ENCODE data around the gene NRXN3.

The NRXN3 gene

DNA sequence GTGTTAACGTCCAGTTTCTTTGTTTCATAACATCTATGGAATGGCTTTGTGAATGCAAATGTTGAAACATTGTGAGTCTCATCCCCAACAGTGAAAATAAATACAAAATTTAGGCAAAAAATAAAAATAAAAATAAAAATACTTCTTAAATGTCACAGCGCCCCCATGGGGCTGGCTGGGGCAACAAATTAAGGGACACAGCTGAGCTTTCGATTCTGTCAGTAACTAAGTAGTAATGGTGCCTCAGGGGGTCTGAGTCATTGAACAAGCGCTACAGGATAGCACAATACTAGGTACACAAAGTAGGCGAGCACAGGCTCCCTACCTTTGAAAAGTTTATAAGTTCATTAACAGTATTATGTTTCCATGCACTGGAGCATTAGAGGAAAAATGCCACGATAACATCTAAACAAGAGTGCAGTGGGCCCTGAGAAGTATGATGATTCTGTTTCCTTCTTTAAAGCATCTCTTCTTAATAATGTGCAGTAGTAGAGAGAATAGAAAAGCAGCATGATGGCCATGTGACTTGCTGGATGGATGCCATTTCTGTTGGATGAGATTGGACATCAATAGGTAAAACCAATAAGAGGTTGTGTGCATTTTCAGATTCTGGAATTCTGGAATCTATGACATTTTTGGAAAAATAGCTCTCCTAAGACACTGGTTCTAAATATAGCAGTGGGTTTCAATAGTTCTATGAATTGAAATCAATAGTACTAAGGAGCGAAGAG, 1374.0 kb downstream of the NRXN3 start:
- DNase-seq (ENCODE audit: low read depth): no peak

GRCh38 chr14:79544698-79545070, 1374.5 kb downstream of the NRXN3 start:
- DNase-seq (ENCODE audit: low read depth): no peak

DNA sequence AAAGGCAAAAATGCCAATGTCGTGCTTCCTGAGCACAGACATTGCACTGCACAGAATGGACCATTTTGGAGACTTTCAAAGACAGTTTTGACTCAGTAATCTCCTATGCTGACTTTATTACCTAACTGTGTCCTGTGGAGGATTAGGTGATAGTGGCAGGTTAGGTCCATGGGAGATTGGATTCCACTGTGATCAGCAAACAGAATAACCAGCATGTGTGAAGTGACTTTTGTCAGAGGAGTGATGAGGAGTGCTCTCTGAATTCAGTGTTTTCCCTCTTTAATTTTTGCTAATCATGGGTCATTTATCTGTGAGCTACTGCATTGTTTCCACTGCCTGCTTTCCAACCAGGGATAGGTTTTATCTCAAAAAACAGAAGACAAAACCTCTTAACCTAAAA, 1378.7 kb downstream of the NRXN3 start:
- DNase-seq (ENCODE audit: low read depth): no peak

- no peak for DNase-seq (ENCODE audit: low read depth)
These were observed 1379.3 kb downstream of the NRXN3 start for GRCh38 chr14:79549515-79549914.

- no peak for DNase-seq (ENCODE audit: low read depth)
These were observed 1381.3 kb downstream of the NRXN3 start for GRCh38 chr14:79551523-79551922.

DNA sequence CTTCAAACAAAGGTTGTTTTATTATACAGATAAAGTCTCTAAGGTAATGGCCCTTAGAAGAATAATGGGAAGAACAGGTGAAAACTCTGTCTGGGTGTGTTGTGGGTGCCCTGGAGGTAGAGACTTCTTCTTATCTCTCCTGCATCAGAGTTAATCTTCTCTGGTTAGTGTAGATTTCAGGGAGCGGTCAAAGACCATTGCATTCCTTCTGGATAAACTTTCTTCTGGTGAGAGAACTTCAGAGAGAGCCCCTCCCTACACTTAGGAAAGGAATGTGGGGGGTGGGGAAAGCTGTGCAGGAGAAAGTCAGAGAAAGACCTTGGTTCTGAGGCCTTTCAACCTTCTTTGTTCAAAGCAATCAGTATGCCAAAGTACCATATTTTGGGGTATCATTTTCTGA, 1382.6 kb downstream of the NRXN3 start:
- no peak for DNase-seq (ENCODE audit: low read depth)

DNA sequence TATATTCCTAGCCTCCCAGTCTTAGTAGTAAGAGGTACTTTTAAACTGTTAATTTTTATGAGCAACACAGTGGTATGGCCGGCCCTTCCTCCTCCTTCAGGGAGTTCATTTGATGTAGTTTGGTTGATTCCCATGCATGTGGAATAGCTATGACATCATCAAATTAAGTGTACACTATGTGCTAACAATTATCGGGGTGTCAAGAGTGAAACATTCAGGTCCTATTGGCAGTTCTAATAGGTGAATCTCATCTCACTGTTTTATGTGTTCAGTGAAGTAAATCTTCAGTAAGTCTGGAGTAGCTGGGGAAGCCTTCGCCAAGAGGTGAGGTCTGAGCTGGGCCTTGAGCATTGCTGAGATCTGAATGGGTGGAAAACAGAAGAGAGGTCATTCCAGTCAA, 1384.6 kb downstream of the NRXN3 start:
- no peak for DNase-seq (ENCODE audit: low read depth)

- DNase-seq (ENCODE audit: low read depth): no peak
These were observed 1385.3 kb downstream of the NRXN3 start for GRCh38 chr14:79555429-79555828.

DNA sequence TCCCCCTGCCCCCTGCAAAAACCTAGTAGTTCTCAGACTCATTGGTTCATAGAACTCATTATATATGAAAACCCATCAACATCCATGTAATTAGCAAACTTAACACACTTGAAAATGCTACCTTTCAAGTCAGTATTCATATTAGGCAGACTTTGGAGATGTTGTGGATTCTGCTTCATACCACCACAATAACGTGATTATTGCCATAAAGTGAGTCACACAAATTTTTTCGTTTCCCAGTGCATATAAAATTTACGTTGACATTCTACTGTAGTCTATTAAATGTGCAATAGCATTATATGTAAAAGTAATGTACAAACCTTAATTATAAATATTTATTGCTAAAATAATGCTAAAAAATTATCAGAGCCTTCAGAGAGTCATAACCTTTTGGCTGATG, 1387.1 kb downstream of the NRXN3 start:
- no peak for DNase-seq (ENCODE audit: low read depth)

DNA sequence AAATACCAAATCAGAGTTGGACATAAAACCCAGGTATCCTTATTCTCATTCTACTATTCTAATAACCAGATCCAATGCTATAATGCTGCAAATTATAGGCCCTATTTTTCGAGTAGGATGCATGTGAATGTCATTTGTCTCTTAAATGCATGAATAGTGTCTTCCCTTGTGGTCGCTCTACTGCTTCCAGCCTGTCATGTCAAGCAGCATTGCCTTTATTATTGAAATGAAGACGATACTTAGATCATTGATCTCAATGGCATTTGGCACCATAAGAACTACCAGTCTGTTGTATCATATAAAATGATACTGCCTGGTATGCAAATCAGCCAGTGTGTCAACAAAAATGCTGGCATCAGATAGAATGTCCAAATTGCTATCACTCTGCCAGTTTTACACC, 1392.0 kb downstream of the NRXN3 start:
- no peak for DNase-seq (ENCODE audit: low read depth)

DNA sequence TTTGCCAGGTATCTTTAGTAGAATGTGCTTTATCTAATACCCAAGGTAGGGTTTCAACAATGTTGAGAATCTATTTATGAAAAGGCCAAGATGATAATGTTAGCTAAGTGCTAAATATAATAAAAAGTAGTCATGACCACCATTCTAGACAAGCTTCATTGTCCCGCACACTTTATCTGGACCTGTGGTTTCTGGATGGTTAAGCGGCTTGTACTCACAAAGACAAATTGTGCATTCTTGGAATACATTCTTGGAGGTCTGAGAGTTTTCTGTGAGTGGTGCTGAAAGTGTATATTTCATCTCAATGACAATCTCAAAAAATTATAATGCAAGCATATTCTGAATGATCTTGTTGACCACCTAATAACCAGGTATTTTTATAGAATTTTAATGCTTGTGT, 1394.2 kb downstream of the NRXN3 start:
- no peak for DNase-seq (ENCODE audit: low read depth)

DNA sequence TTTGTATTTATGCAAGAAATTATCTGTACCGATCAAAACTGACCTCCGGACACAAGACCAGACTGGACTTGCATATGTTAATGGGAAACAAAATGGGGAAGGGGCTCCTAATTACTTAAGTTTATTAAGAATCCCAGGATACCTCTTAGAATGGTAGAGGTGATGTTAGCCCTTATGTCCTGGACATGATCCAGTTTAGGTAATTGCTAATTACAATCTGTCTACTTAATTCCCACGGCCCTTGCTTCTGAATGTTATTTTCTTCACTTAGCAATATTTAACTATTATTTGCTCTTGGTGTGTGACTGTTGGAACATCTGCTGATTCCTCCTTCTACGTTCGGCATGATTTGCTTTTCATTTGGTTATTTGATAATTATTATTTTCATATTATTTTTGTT, 1397.1 kb downstream of the NRXN3 start:
- no peak for DNase-seq (ENCODE audit: low read depth)

- DNase-seq (ENCODE audit: low read depth): no peak
These were observed 1398.4 kb downstream of the NRXN3 start for GRCh38 chr14:79568594-79568993.

DNA sequence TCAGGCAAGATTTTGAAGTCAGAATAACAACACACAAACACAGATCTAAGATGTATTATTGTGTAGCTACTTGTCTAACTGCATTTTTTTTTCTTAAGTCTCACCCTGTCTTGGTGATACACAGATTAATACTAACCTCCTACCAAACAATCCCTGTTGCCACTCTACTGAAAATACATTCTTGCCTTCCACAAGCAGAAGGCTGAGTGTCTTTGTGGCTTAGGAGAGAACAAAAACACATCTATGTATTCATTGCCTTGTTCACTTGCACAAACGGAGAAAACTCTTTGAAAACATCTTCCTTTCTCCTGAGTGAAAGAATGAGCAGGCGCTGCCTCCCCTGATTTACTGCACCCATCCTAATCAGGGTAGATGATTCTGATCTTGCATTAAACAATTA, 1398.9 kb downstream of the NRXN3 start:
- no peak for DNase-seq (ENCODE audit: low read depth)

- DNase-seq (ENCODE audit: low read depth): no peak
These were observed 1400.5 kb downstream of the NRXN3 start for GRCh38 chr14:79570648-79571047.

GRCh38 chr14:79571366-79571765, 1401.2 kb downstream of the NRXN3 start:
- DNase-seq (ENCODE audit: low read depth): no peak

DNA sequence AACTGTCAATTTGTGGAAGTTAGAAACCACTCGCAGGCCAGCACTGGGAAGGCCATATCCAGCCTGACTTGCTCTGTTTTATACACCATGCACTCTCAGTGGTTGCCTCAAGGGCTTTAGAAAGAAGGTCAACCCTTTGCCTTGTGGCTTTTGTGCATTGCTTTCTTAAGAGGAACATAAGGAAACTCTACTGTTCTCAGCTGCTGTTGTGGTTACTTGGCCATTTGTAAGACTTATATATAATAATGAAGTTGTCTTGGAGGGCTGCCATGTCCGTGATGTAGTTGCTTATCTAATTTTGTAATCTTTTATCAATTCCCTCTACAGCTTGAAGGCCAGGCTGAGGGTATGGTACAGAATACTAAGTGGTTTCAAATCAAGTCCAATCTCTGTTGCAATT, 1403.3 kb downstream of the NRXN3 start:
- no peak for DNase-seq (ENCODE audit: low read depth)

GRCh38 chr14:79575032-79575431, 1404.9 kb downstream of the NRXN3 start:
- DNase-seq (ENCODE audit: low read depth): no peak

GRCh38 chr14:79576424-79576823, 1406.3 kb downstream of the NRXN3 start:
- DNase-seq (ENCODE audit: low read depth): no peak

DNA sequence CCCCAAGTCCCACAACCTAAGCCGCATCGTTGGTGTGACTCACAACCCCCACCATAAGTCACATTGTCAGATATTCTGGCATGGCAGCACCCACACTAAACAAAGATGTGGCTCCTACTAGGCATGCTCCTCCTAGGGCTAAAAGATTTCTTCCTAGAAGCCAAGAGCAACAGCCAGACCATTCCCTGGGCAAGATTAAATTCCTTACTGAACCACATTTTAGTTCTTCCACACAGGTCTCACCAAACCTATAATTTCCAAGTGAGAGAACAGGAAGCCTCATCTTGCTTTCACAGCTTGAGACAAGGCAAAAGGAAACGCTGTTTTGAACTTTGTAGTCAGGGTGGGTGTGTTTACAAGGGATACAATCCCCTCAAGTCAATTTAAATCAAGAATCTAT, 1408.3 kb downstream of the NRXN3 start:
- no peak for DNase-seq (ENCODE audit: low read depth)

DNA sequence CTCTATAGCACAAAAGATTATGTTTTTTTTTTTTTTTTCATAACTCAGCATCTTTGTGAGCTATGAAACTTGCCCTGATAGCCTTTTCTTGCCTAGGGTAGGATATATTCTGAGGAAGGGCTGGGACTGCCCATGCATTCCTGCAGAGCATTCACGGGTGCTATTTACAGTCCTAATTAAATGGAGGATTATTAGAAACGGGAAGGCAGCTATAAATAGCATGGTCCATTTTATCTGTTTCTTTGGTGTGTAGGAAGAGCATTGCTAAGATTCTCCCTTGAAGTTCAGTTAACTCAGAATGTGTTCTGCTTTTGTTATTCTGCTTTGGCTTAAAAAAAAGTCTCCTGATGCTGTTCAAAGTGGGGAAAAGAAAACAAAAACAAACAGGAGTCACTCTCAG, 1410.2 kb downstream of the NRXN3 start:
- DNase-seq (ENCODE audit: low read depth): no peak

- no peak for DNase-seq (ENCODE audit: low read depth)
These were observed 1410.7 kb downstream of the NRXN3 start for GRCh38 chr14:79580906-79581305.

GRCh38 chr14:79581912-79582576, 1411.9 kb downstream of the NRXN3 start:
- no peak for DNase-seq (ENCODE audit: low read depth)

All from activated gamma-delta T cell treated with anti-CD3 and anti-CD28 coated beads, Interleukin-2, amount 50 U/mL, for 16 hours (primary cell).